GM21381 (cell line): ENCODE results near the gene AMIGO1.
A peak's percentile ranks its signal among the peaks of the same experiment; 100 is the strongest.
"Not testable (repeated sequence)": the region's sequence is repeated elsewhere in the genome, so short reads cannot be mapped to it uniquely, and the experiment has no call there.

ENCODE experiments used
- ATAC-seq: cut with Tn5 transposase; IDR thresholded peaks from one replicate; pipeline ENCODE4 v1.9.1; 2021; ENCODE audit warnings: mild to moderate bottlenecking, moderate library complexity; ENCODE audit not compliant: unreplicated experiment

AMIGO1 gene

GRCh38 chr1:109484519-109484975 lies 25.0 kb downstream of the AMIGO1 start:
- ATAC-seq = no peak

- peak; percentile 78 for ATAC-seq
Observed at GRCh38 chr1:109483672-109484518, 25.6 kb downstream of the AMIGO1 start, which contains the start of gene ATXN7L2. TSS of gene ATXN7L2 (plus strand) at chr1:109483905. CDS start at chr1:109483954, 49 bp downstream.

- peak; percentile 16 for ATAC-seq
Observed at GRCh38 chr1:109482791-109483671, 26.5 kb downstream of the AMIGO1 start.

- ATAC-seq = no peak
Observed at GRCh38 chr1:109482242-109482641, 27.3 kb downstream of the AMIGO1 start.

DNA sequence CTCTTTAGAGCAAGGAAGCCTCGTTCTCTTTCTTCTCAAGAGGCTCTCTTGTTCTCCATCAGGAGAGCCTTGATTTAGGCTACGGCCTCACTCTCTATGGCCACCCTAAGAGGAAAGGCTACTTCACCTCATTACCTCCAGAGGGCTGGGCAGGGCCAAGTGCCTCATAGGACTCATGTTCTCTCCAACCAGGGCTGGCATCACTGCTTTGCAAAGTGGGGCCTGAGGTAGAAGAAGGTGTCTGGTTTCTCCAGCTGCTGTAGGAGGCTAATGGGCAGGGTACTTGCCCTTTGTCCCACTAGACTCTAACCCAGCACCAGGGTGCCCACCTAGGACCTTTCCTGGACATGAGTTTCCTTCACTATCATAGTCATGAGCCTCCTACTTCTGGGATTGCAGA lies 27.9 kb downstream of the AMIGO1 start:
- no peak for ATAC-seq

DNA sequence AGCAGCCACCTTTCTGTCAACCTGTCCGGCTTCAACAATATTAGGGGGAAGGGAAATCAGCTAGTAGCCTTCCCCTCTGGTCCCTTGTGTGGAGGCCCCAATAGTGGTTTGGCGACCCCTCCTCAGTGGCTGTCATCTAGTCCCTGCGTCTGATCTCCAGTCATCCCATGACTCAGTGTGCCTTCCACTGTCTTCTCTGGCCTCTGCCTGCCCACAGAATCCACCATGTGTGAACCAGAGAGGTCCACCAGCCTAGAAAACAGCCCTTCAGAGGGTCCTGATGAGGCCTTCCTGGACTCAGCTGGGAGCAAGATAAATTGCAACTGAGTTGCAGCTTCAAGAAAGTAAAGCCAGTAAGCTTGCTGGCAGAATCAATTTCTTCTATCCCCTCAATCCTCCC lies 29.6 kb downstream of the AMIGO1 start:
- ATAC-seq = no peak

DNA sequence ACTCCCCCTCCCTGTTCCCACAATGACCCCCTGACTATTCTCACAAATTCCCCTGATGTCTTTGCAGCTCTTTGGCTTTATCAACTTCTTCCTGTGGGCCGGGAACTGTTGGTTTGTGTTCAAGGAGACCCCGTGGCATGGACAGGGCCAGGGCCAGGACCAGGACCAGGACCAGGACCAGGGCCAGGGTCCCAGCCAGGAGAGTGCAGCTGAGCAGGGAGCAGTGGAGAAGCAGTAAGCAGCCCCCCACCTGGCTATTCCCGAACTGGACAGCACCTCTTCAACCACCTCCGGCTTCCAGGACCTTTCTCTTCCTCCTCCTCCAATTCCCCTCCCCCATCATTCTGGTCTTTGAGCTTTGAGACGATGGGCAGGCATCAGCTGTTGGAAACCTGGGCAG lies 30.2 kb downstream of the AMIGO1 start:
- no peak for ATAC-seq

DNA sequence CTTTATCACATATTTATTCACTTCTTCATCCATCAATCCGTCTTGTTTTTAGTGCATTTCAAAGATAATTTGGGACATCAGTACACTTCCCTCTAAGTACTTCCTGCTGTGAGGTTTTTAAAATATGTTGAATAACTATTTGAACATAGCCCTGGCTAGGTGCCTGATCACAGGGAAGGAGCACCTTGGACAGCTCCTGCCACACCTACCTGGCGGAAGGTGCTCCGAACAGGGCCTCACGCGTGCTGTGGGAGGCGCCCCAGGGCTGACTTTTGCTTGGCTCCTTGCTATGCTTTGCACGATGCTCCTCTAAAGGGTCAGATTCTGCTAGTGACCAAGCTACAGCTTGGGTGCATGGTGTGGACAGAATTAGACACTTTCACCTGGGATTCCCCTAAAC lies 30.7 kb downstream of the AMIGO1 start:
- ATAC-seq = no peak

DNA sequence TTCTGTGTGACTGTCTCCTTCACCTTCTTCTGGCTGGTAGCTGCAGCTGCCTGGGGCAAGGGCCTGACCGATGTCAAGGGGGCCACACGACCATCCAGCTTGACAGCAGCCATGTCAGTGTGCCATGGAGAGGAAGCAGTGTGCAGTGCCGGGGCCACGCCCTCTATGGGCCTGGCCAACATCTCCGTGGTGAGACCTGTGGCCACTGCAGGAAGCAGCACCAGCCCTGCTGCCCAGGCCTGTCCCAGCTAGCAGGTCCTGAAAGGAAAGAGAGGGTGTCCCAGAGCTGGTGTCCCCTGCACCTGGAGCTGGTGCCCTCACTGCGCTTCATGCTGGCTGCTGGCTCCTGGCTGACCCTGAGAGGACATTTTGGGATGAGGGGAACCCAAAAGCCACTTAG lies 31.7 kb downstream of the AMIGO1 start:
- ATAC-seq = no peak

DNA sequence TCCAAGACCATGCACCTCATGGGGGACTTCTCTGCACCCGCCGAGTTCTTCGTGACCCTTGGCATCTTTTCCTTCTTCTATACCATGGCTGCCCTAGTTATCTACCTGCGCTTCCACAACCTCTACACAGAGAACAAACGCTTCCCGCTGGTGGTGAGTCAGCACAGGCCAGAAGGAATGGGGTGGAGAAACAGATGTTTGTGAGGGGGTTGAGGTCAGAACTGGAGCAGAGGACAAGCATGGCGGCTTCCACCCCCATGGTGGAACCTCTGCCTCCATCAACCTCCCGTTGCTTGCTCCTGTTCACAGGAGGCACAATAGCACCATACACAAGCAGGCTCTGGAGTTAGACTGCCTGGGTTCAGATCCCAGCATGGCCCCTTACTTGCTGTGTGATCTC lies 32.7 kb downstream of the AMIGO1 start:
- ATAC-seq = no peak

DNA sequence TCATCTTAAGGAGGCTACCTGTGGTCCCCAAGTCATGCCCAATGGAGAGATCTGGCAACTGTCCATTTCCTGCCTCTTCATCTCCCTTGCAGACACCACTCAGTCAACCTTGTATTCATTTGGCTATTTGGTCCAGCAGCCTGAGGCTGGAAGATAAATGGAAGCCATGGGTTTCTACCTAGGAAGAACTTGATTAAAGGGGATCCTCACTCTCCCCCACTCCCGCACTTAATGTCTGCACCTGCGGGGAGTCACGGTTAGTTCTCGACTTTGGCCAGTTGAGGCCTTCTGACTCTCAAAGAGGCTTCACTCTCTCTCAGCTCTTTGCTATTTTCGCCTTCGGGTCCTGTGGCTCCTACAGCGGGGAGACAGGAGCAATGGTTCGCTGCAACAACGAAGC lies 34.3 kb downstream of the AMIGO1 start:
- ATAC-seq = no peak

- ATAC-seq = no peak
Observed at GRCh38 chr1:109474697-109475096, 34.8 kb downstream of the AMIGO1 start.

DNA sequence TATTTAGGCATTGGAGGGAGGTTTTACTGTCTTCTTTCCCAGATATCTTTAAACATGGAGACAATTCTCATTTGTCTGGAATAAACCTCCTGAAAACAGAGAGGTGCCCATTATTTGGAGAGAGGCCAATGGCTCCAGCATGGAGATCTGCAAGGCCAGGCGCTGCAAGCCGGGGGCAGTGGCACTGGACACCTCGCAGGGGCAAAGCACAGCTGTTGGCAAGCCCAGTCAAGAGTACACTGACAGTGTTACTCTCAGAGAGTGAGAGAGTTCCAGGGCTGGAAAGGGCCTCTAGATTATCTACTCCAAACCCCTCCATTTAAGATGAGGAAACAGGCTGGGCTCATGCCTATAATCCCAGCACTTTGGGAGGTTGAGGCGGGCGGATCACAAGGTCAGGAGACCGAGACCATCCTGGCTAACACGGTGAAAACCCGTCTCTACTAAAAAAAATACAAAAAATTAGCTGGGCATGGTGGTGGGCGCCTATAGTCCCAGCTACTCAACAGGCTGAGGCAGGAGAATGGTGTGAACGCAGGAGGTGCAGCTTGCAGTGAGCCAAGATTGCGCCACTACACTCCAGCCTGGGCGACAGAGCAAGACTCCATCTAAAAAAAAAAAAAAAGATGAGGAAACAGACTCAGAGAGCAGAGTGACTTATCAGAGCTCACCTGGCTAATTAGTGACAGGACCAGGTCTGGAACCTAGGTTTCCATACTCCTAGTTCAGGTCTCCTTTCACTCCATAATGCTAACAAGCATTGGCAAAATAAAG lies 36.1 kb downstream of the AMIGO1 start:
- not testable (repeated sequence) for ATAC-seq

DNA sequence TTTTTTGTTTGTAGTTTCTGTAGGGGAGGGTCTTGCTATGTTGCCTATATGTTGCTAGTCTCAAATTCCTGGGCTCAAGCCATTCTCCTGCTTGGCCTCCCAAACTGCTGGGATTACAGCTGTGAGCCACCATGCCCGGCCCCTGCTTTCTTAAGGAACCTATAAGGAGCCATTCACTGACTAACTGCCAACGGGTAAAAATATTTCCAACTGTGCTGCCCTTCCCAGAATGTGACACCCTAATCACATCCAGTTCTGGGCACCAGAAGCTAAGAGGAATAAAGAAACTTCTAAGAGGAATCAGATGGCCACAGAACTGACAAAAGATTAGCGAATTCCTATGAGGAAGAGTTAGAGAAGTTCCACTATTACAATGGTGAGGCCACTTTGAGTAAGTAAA lies 36.7 kb downstream of the AMIGO1 start:
- ATAC-seq = no peak

- no peak for ATAC-seq
Observed at GRCh38 chr1:109470245-109470644, 39.3 kb downstream of the AMIGO1 start.

DNA sequence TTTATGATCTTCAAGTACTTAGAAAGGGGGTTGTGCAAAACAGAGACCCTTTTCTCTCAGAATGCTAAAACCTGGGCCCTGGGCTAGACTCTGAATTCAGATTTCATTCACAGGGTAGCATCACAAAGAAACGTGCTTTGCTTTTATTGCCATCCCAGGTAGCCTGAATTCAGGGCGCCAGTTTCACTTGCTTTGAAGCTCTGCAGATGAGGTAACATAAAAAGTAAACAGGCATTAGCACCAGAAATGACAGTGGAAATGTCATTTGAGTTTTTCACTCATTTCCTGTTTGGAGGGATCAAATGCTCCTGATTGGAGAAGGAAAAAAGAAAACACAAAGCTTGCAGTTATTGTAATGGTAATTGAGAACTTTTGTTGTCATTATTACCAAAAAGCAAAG lies 40.6 kb downstream of the AMIGO1 start:
- no peak for ATAC-seq

DNA sequence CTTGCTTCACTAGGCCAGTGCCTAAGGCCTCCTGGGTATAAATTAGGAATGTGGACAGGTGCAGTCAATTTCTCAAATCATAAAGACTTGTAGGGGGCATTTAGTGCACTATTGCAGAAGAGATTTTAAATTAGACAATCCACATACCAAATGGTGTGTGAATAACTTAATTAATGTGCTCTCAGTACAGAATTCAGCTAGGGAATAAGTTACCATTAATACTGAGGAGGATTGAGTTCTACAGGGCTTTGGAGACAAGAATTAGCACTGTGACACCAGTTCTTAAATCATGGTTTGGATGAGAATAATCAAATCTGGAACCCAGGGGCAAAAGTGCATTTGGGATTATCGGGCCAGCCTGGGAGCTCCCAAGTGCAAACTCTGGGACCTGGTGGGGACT lies 41.5 kb downstream of the AMIGO1 start:
- no peak for ATAC-seq

DNA sequence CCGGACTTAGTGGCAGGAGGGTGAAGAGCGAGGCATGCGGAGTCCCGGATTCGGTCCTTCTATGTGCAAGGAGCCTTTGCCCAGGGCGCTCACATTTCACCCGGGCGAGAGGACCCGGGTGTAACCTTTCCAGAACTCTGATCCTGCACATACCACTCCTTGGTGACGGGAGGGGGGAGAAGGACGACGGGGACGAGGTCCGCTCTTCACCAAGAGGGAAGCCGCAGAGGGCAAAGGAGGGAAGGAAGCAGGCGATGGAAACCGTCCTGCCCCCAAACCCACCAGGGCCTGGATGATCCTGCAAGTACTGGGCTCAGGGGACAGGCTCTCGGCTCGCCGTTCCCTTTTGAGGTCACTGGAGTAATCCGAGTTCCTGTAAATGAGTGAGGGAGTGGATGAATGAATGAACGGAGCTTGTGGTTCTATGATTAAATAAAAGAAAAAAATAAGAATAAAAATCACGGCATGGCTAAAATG lies 42.2 kb downstream of the AMIGO1 start:
- no peak for ATAC-seq

GRCh38 chr1:109466452-109467300 lies 42.9 kb downstream of the AMIGO1 start, which contains the start of gene SYPL2:
TSS of gene SYPL2 (plus strand) at chr1:109466546. CDS start at chr1:109466844, 298 bp downstream.
- no peak for ATAC-seq

GRCh38 chr1:109466125-109466451 lies 43.4 kb downstream of the AMIGO1 start:
- ATAC-seq = no peak
